A549 (cell line): ENCODE measurements around the gene ETS2. TPM values are rescaled to one million over a fixed set of nuclear protein-coding genes. Genes with fewer than 3 reads are reported as not detected.
A peak's percentile ranks its signal among the peaks of the same experiment; 100 is the strongest.

ENCODE experiments used
- ATAC-seq, 2 experiments: fragments of 200-7000 bp in 1 of 2; fragments of >200 bp in 1 of 2; cut with Nextera tagmentation in 1 of 2; cut with Tn5 transposase in 1 of 2; 3 replicates each; pipeline versions ENCODE4 v1.8.0 to v1.9.1; 2018 to 2020; ENCODE audit warnings: mild to moderate bottlenecking in 1 of 2, moderate library complexity in 1 of 2
- CTCF ChIA-PET: fragments of 300-600 bp; sonication (Branson Sonifier 250); formaldehyde crosslinking; extraction: SDS; loops from one replicate; lab custom pipeline; 2021; ENCODE audit warnings: antibody characterized with exemption, inconsistent platforms; lab: Yijun Ruan, JAX
- POLR2A ChIA-PET: fragments of 350-600 bp; formaldehyde crosslinking; extraction: SDS; loops from one replicate; lab custom pipeline; 2021; ENCODE audit warnings: antibody characterized with exemption, inconsistent platforms; lab: Yijun Ruan, JAX
- DNase-seq, 2 experiments: peaks; one replicate each; pipeline versions ENCODE4 v3.0.0 to v3.0.0-alpha.2; 2011 to 2016; ENCODE audit warnings: low read depth in 1 of 2, low spot score in 1 of 2
- FAIRE-seq: peaks from 2 replicates; lab custom pipeline; 2011; peaks lifted over from hg19 to GRCh38; lab: Jason Lieb, UNC
- H3K27ac ChIP-seq, 2 experiments: fragments of >200 bp; sonication (Bioruptor Twin); formaldehyde crosslinking; 3 replicates each; pipeline ENCODE4 v1.5.1; 2016 to 2017
- H3K4me1 ChIP-seq: fragments of >200 bp; sonication (Bioruptor Twin); formaldehyde crosslinking; 3 replicates; pipeline ENCODE4 v1.6.1; 2016
- H3K4me2 ChIP-seq: fragments of >200 bp; sonication (Bioruptor Twin); formaldehyde crosslinking; 3 replicates; pipeline ENCODE4 v1.6.1; 2016
- H3K4me3 ChIP-seq: fragments of >200 bp; sonication (Bioruptor Twin); formaldehyde crosslinking; 3 replicates; pipeline ENCODE4 v1.5.1; 2016
- H3K9me3 ChIP-seq: fragments of >200 bp; sonication (Bioruptor Twin); formaldehyde crosslinking; 3 replicates; pipeline ENCODE4 v1.6.1; 2016
- BHLHE40 ChIP-seq: IDR thresholded peaks from 2 replicates; pipeline ENCODE4 v1.6.1; 2012; ENCODE audit warnings: low read depth, low read length, inconsistent platforms
- CBX8 ChIP-seq: fragments of 200-600 bp; sonication (generic); IDR thresholded peaks from 2 replicates; pipeline ENCODE4 v1.6.1; 2016
- EHMT2 ChIP-seq: fragments of 200-600 bp; sonication (generic); IDR thresholded peaks from 2 replicates; pipeline ENCODE4 v1.6.1; 2016; ENCODE audit warnings: antibody characterized with exemption, low read depth, mild to moderate bottlenecking, moderate library complexity
- ESRRA ChIP-seq: fragments of 150-350 bp; IDR thresholded peaks from 2 replicates; pipeline ENCODE4 v1.6.1; 2014; ENCODE audit warnings: mild to moderate bottlenecking, low read length, borderline replicate concordance
- GATA3 ChIP-seq: IDR thresholded peaks from 2 replicates; pipeline ENCODE4 v1.6.1; 2012; ENCODE audit warnings: borderline replicate concordance
- HMGXB4 ChIP-seq: fragments of 250-450 bp; sonication (Bioruptor Pico); IDR thresholded peaks from 2 replicates; pipeline ENCODE4 v1.5.0; 2021; ENCODE audit warnings: mild to moderate bottlenecking, moderate library complexity, borderline replicate concordance
- HOXA7 ChIP-seq: fragments of 250-450 bp; sonication (Bioruptor Pico); IDR thresholded peaks from 2 replicates; pipeline ENCODE4 v1.5.0; 2020; ENCODE audit warnings: mild to moderate bottlenecking, moderate library complexity
- KDM1A ChIP-seq: fragments of 200-600 bp; sonication (generic); IDR thresholded peaks from 2 replicates; pipeline ENCODE4 v1.6.1; 2016; ENCODE audit warnings: low read depth, mild to moderate bottlenecking
- KDM5A ChIP-seq: fragments of 200-600 bp; sonication (generic); IDR thresholded peaks from 2 replicates; pipeline ENCODE4 v1.6.1; 2016; ENCODE audit warnings: antibody characterized with exemption, mild to moderate bottlenecking
- MAX ChIP-seq: IDR thresholded peaks from 2 replicates; pipeline ENCODE4 v1.6.1; 2012
- NFE2L2 ChIP-seq: fragments of 150-350 bp; conservative IDR thresholded peaks from 2 replicates; pipeline ENCODE4 v1.6.1; 2014; ENCODE audit warnings: low read length
- POLR2AphosphoS2 ChIP-seq: conservative IDR thresholded peaks from 2 replicates; pipeline ENCODE4 v1.6.1; 2012; ENCODE audit warnings: low read length, improper control_type of control experiment, inconsistent platforms
- RARB ChIP-seq: fragments of 250-450 bp; sonication (Bioruptor Pico); IDR thresholded peaks from 2 replicates; pipeline ENCODE4 v1.8.0; 2021; ENCODE audit warnings: mild to moderate bottlenecking, moderate library complexity
- REST ChIP-seq: fragments of 200-600 bp; sonication (generic); IDR thresholded peaks from 2 replicates; pipeline ENCODE4 v1.6.1; 2016; ENCODE audit warnings: antibody characterized with exemption, mild to moderate bottlenecking, moderate library complexity
- RNF2 ChIP-seq: fragments of 200-600 bp; sonication (generic); IDR thresholded peaks from 2 replicates; pipeline ENCODE4 v1.6.1; 2016; ENCODE audit warnings: low read depth, mild to moderate bottlenecking, antibody characterized with exemption, moderate library complexity, borderline replicate concordance
- SMC3 ChIP-seq: fragments of >200 bp; sonication (Bioruptor Twin); formaldehyde crosslinking; IDR thresholded peaks from 3 replicates; pipeline ENCODE4 v1.6.1; 2018; ENCODE audit warnings: inconsistent platforms
- TFCP2L1 ChIP-seq: fragments of 250-450 bp; sonication (Bioruptor Pico); IDR thresholded peaks from 2 replicates; pipeline ENCODE4 v1.5.0; 2021; ENCODE audit warnings: mild to moderate bottlenecking
- WGBS: methylation state at CpG from one replicate; pipeline ENCODE4 v1.1.6; 2017; ENCODE audit errors: missing lambda C conversion rate; 5-methylcytosine and 5-hydroxymethylcytosine counted together
- polyA plus RNA-seq, 4 experiments: library from polyadenylated mRNA; depleted of rRNA in 3 of 4; stranded (reverse); fragments of >200 nt; fragmentation: RNase III in 1 of 4; extraction: RNeasy Plus Mini Kit Qiagen cat#74134 plus additional on column Dnase treatment in 1 of 4; gene quantifications; 2 replicates in 3 of 4; 3 replicates in 1 of 4; pipeline ENCODE4 v1.2.3, GENCODE V29; 2011 to 2017
- TF ChIP-seq, protein P1 (sequence below): IDR thresholded peaks from 2 replicates; pipeline ENCODE4 v1.6.1; 2012

ETS2 gene
- polyA plus RNA-seq, 2 of the 4 experiments (the other 2 are of a cell fraction), result 41.6 to 45.5 TPM

GRCh38 chr21:38784458-38785266 lies 21.1 kb upstream of the ETS2 start:
- DNase-seq (no peak), ATAC-seq (no peak), FAIRE-seq (no peak)
- H3K4me1 ChIP-seq, result peaks cover 37% of the 10 kb centered on the region
- peaks cover 12% of the 10 kb centered on the region; the same call in 1 of the 3 replicates for H3K9me3 ChIP-seq
- H3K4me2 ChIP-seq, result no peak overlapping the region
- no peak overlapping the region for H3K4me3 ChIP-seq
- CTCF ChIA-PET, result interaction anchor here (1.6 to 3.3 kb wide), 2 partner anchors 9 to 352 kb away, joined by 4 to 13 read pairs; no protein-coding TSS in a partner anchor
- POLR2A ChIA-PET, result no interaction called here
- 80% methylated on average over 7 of the region's 7 CpGs for WGBS
- peak overlapping the region; percentile 79 to 89; a peak in 5 of 6 replicates for H3K27ac ChIP-seq
- TF ChIP-seq EHMT2, result no peak

DNA sequence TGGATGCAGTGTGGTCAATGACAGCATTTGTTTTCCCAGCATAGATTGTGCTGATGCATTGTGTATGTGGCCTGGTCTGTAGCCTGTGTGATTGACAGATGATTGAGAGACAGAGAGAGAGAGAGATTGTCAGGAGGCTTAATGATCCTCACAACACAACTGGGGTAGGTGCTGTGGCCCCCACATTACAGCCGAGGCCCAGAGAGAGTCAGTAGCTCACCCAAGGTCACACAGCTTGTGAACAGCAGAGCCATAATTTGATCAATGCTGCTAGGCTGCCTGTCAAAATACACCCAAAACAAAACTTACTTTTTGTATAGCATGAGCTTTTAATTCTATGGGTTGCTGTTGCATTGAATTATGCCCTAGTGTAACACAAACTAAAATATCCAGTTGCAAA lies 20.2 kb upstream of the ETS2 start:
- no peak for DNase-seq
- Histone ChIP-seq H3K4me3 (no peak overlapping the region), H3K27ac (peak overlapping the region; percentile 79 to 89; a peak in 5 of 6 replicates), H3K4me1 (peaks cover 37% of the 10 kb centered on the region), H3K4me2 (no peak overlapping the region), H3K9me3 (peaks cover 12% of the 10 kb centered on the region; the same call in 1 of the 3 replicates)
- no peak for FAIRE-seq
- no peak for ATAC-seq
- 67% methylated on average over 1 of the region's 1 CpG for WGBS
- TF ChIP-seq GATA3 (no peak), HMGXB4 (CRISPR knock-in tag) (no peak), BHLHE40 (no peak), HOXA7 (CRISPR knock-in tag) (no peak), REST (no peak), MAX (no peak), CBX8 (no peak), KDM5A (no peak), POLR2AphosphoS2 (no peak), RNF2 (no peak), RARB (CRISPR knock-in tag) (no peak), TFCP2L1 (CRISPR knock-in tag) (no peak), NFE2L2 (no peak), ESRRA (no peak), KDM1A (no peak), SMC3 (no peak)
- TF ChIP-seq, protein P1, sequence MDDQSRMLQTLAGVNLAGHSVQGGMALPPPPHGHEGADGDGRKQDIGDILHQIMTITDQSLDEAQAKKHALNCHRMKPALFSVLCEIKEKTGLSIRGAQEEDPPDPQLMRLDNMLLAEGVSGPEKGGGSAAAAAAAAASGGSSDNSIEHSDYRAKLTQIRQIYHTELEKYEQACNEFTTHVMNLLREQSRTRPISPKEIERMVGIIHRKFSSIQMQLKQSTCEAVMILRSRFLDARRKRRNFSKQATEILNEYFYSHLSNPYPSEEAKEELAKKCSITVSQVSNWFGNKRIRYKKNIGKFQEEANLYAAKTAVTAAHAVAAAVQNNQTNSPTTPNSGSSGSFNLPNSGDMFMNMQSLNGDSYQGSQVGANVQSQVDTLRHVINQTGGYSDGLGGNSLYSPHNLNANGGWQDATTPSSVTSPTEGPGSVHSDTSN, result no peak
- ChIA-PET POLR2A (no interaction called here), CTCF (interaction anchor here (0.7 to 3.3 kb wide), 3 partner anchors 10 to 352 kb away, joined by 3 to 13 read pairs (median 4); no protein-coding TSS in a partner anchor)
